HCT116 (cell line): ENCODE measurements around the gene KCNMB1.

Experiments
- CTCF ChIP-seq, 3 experiments: fragments of 200-600 bp in 1 of 3; sonication (generic) in 1 of 3; IDR thresholded peaks in 2 of 3; conservative IDR thresholded peaks in 1 of 3; 2 replicates each; pipeline ENCODE4 v1.5.1; 2012 to 2017; ENCODE audit warnings: low read depth in 2 of 3, low read length in 2 of 3, antibody characterized with exemption in 1 of 3, borderline replicate concordance in 1 of 3, control low read depth in 1 of 3, mild to moderate bottlenecking in 1 of 3, mixed read lengths in 1 of 3, mixed run types in 1 of 3, moderate library complexity in 1 of 3; ENCODE audit not compliant: insufficient read depth in 1 of 3
- ELF1 ChIP-seq: IDR thresholded peaks from 2 replicates; pipeline ENCODE4 v1.6.1; 2012; ENCODE audit warnings: low read depth, borderline replicate concordance
- EZH2 ChIP-seq: fragments of 200-600 bp; sonication (generic); IDR thresholded peaks from 2 replicates; pipeline ENCODE4 v1.6.1; 2017; ENCODE audit warnings: antibody characterized with exemption, mixed run types
- EZH2phosphoT487 ChIP-seq: fragments of 200-600 bp; IDR thresholded peaks from 2 replicates; pipeline ENCODE4 v1.6.1; 2018; ENCODE audit warnings: antibody characterized with exemption, borderline replicate concordance
- FOSL1 ChIP-seq: IDR thresholded peaks from 2 replicates; pipeline ENCODE4 v1.6.1; 2012; ENCODE audit warnings: low read depth
- POLR2A ChIP-seq: IDR thresholded peaks from 2 replicates; pipeline ENCODE4 v1.7.0; 2011; ENCODE audit warnings: borderline replicate concordance; ENCODE audit not compliant: insufficient read depth, insufficient read length; ENCODE audit errors: extremely low read depth
- POLR2AphosphoS5 ChIP-seq: IDR thresholded peaks from 2 replicates; pipeline ENCODE4 v1.6.1; 2011; ENCODE audit warnings: mild to moderate bottlenecking, low read depth, low read length, moderate library complexity
- RAD21 ChIP-seq: IDR thresholded peaks from 2 replicates; pipeline ENCODE4 v1.6.1; 2012; ENCODE audit warnings: low read depth, mild to moderate bottlenecking
- SIN3A ChIP-seq: IDR thresholded peaks from 2 replicates; pipeline ENCODE4 v1.6.1; 2012; ENCODE audit warnings: low read depth
- SP1 ChIP-seq: IDR thresholded peaks from 2 replicates; pipeline ENCODE4 v1.6.1; 2012; ENCODE audit warnings: low read depth
- YY1 ChIP-seq: IDR thresholded peaks from 2 replicates; pipeline ENCODE4 v1.6.1; 2011; ENCODE audit warnings: low read length, low read depth, moderate library complexity, mild to moderate bottlenecking; ENCODE audit not compliant: insufficient replicate concordance; ENCODE audit errors: extremely low read depth
- ZBTB33 ChIP-seq: IDR thresholded peaks from 2 replicates; pipeline ENCODE4 v1.6.1; 2011; ENCODE audit warnings: mild to moderate bottlenecking, low read length, moderate library complexity; ENCODE audit not compliant: insufficient replicate concordance; ENCODE audit errors: extremely low read depth
- ZFX ChIP-seq: fragments of 450-650 bp; IDR thresholded peaks from 2 replicates; pipeline ENCODE4 v1.6.1; 2017

GRCh38 chr5:170387775-170388639 is 1.2 kb downstream of the KCNMB1 start:
- TF ChIP-seq EZH2 = no peak
- TF ChIP-seq ELF1 = no peak
- no peak for TF ChIP-seq ZFX
- no peak for TF ChIP-seq SIN3A
- TF ChIP-seq POLR2A = no peak
- TF ChIP-seq CTCF (IDR thresholded peaks at IDR 0.05 in 2 of 3, conservative IDR thresholded peaks at IDR 0.05 in 1 of 3; ENCODE audit: borderline replicate concordance in 1 of 3, insufficient read depth in 1 of 3, low read depth in 2 of 3, low read length in 2 of 3) = no peak
- TF ChIP-seq YY1 = no peak
- no peak for TF ChIP-seq ZBTB33
- no peak for TF ChIP-seq POLR2AphosphoS5
- no peak for TF ChIP-seq RAD21
- TF ChIP-seq SP1 = no peak
- no peak for TF ChIP-seq FOSL1
- TF ChIP-seq EZH2phosphoT487 = no peak
